Measurements from ENCODE around the gene SPDYE3.
A peak's percentile ranks its signal among the peaks of the same experiment; 100 is the strongest.
"Not testable (repeated sequence)": the region's sequence is repeated elsewhere in the genome, so short reads cannot be mapped to it uniquely, and the experiment has no call there.

SPDYE3 gene

GRCh38 chr7:100287191-100287969, 20.1 kb upstream of the SPDYE3 start:
- not testable (repeated sequence) for DNase-seq (ENCODE audit: low spot score)

GRCh38 chr7:100288258-100288657, 19.2 kb upstream of the SPDYE3 start:
- DNase-seq (ENCODE audit: low spot score): not testable (repeated sequence)

GRCh38 chr7:100292162-100292561, 15.3 kb upstream of the SPDYE3 start:
- not testable (repeated sequence) for DNase-seq (ENCODE audit: low spot score)

- DNase-seq (ENCODE audit: low spot score): not testable (repeated sequence)
These were observed 12.2 kb upstream of the SPDYE3 start for GRCh38 chr7:100295269-100295668.

- not testable (repeated sequence) for DNase-seq (ENCODE audit: low spot score)
These were observed 9.5 kb upstream of the SPDYE3 start for GRCh38 chr7:100297852-100298631.

- not testable (repeated sequence) for DNase-seq (ENCODE audit: low spot score)
These were observed 8.9 kb upstream of the SPDYE3 start for GRCh38 chr7:100298632-100298895.

- DNase-seq (ENCODE audit: low spot score): not testable (repeated sequence)
These were observed 3.0 kb upstream of the SPDYE3 start for GRCh38 chr7:100304526-100304925.

- not testable (repeated sequence) for DNase-seq (ENCODE audit: low spot score)
These were observed 10.8 kb downstream of the SPDYE3 start for GRCh38 chr7:100318329-100318728.

GRCh38 chr7:100321648-100322047, 14.1 kb downstream of the SPDYE3 start:
- not testable (repeated sequence) for DNase-seq (ENCODE audit: low spot score)

- DNase-seq (ENCODE audit: low spot score): not testable (repeated sequence)
These were observed 16.7 kb downstream of the SPDYE3 start for GRCh38 chr7:100324194-100324593.

- not testable (repeated sequence) for DNase-seq (ENCODE audit: low spot score)
These were observed 18.2 kb downstream of the SPDYE3 start for GRCh38 chr7:100325671-100326070.

GRCh38 chr7:100326914-100327313, 19.4 kb downstream of the SPDYE3 start:
- not testable (repeated sequence) for DNase-seq (ENCODE audit: low spot score)

GRCh38 chr7:100335566-100336466, 28.3 kb downstream of the SPDYE3 start:
- DNase-seq (ENCODE audit: low spot score): peak; percentile 90

- not testable (repeated sequence) for DNase-seq (ENCODE audit: low spot score)
These were observed 30.7 kb downstream of the SPDYE3 start for GRCh38 chr7:100338083-100338696.

GRCh38 chr7:100341286-100341685, 33.8 kb downstream of the SPDYE3 start:
- DNase-seq (ENCODE audit: low spot score): not testable (repeated sequence)

GRCh38 chr7:100342765-100343164, 35.3 kb downstream of the SPDYE3 start:
- no peak for DNase-seq (ENCODE audit: low spot score)

- not testable (repeated sequence) for DNase-seq (ENCODE audit: low spot score)
These were observed 36.6 kb downstream of the SPDYE3 start for GRCh38 chr7:100344124-100344559.

- not testable (repeated sequence) for DNase-seq (ENCODE audit: low spot score)
These were observed 37.2 kb downstream of the SPDYE3 start for GRCh38 chr7:100344560-100345287.

- not testable (repeated sequence) for DNase-seq (ENCODE audit: low spot score)
These were observed 37.8 kb downstream of the SPDYE3 start for GRCh38 chr7:100345288-100345672.

GRCh38 chr7:100346921-100347320, 39.4 kb downstream of the SPDYE3 start:
- no peak for DNase-seq (ENCODE audit: low spot score)

GRCh38 chr7:100348805-100349204, 41.3 kb downstream of the SPDYE3 start:
- DNase-seq (ENCODE audit: low spot score): no peak
